H9 (cell line): ENCODE results near the gene ST8SIA5. TPM values are rescaled to one million over a fixed set of nuclear protein-coding genes. Genes with fewer than 3 reads are reported as not detected.

Experiments used
- DNase-seq: peaks from one replicate; pipeline ENCODE4 v3.0.0-alpha.2; 2017
- H2AFZ ChIP-seq: one replicate; pipeline ENCODE4 v1.6.1; 2013; ENCODE audit warnings: mild to moderate bottlenecking, low read length, control low read depth, moderate library complexity
- H2AK5ac ChIP-seq: 2 replicates; pipeline ENCODE4 v1.6.1; 2013; ENCODE audit warnings: low read length, control low read depth, mixed read lengths; ENCODE audit not compliant: insufficient read length
- H2BK120ac ChIP-seq: one replicate; pipeline ENCODE4 v1.6.1; 2013; ENCODE audit warnings: low read depth, mild to moderate bottlenecking, low read length, control low read depth, inconsistent platforms; ENCODE audit not compliant: poor library complexity, severe bottlenecking
- H2BK12ac ChIP-seq: 2 replicates; pipeline ENCODE4 v1.6.1; 2013; ENCODE audit warnings: low read length, control low read depth, mixed read lengths, low read depth; ENCODE audit not compliant: insufficient read length
- H2BK15ac ChIP-seq: 2 replicates; pipeline ENCODE4 v1.6.1; 2013; ENCODE audit warnings: low read depth, low read length, control low read depth
- H2BK20ac ChIP-seq: one replicate; pipeline ENCODE4 v1.6.1; 2013; ENCODE audit warnings: low read depth, mild to moderate bottlenecking, low read length, control low read depth, inconsistent platforms; ENCODE audit not compliant: poor library complexity, severe bottlenecking
- H2BK5ac ChIP-seq: 2 replicates; pipeline ENCODE4 v1.6.1; 2013; ENCODE audit warnings: low read length, control low read depth, mixed read lengths; ENCODE audit not compliant: insufficient read length
- H3K14ac ChIP-seq: 2 replicates; pipeline ENCODE4 v1.6.1; 2013; ENCODE audit warnings: low read length, control low read depth; ENCODE audit not compliant: insufficient read depth
- H3K18ac ChIP-seq: 2 replicates; pipeline ENCODE4 v1.6.1; 2013; ENCODE audit warnings: low read depth, mild to moderate bottlenecking, mixed read lengths, low read length, control low read depth; ENCODE audit not compliant: insufficient read length
- H3K23ac ChIP-seq: 2 replicates; pipeline ENCODE4 v1.6.1; 2013; ENCODE audit warnings: low read length, control low read depth, mixed read lengths, low read depth; ENCODE audit not compliant: insufficient read length
- H3K23me2 ChIP-seq: 2 replicates; pipeline ENCODE4 v1.6.1; 2013; ENCODE audit warnings: low read depth, mild to moderate bottlenecking, mixed read lengths, low read length, control low read depth; ENCODE audit not compliant: insufficient read length, poor library complexity, severe bottlenecking
- H3K27ac ChIP-seq: 2 replicates; pipeline ENCODE4 v1.5.1; 2013; ENCODE audit warnings: low read length, control low read depth, mixed read lengths, low read depth; ENCODE audit not compliant: insufficient read length
- H3K27me3 ChIP-seq: 2 replicates; pipeline ENCODE4 v1.6.1; 2013; ENCODE audit warnings: low read length, control low read depth, inconsistent platforms; ENCODE audit not compliant: insufficient read depth
- H3K4ac ChIP-seq: 2 replicates; pipeline ENCODE4 v1.6.1; 2013; ENCODE audit warnings: low read depth, mild to moderate bottlenecking, control low read depth, inconsistent platforms, low read length, moderate library complexity
- H3K4me1 ChIP-seq: 2 replicates; pipeline ENCODE4 v1.6.1; 2013; ENCODE audit warnings: low read length, control low read depth, inconsistent platforms; ENCODE audit not compliant: insufficient read depth
- H3K4me2 ChIP-seq: 2 replicates; pipeline ENCODE4 v1.6.1; 2013; ENCODE audit warnings: low read length, control low read depth, mixed read lengths; ENCODE audit not compliant: insufficient read length, insufficient read depth
- H3K56ac ChIP-seq: 2 replicates; pipeline ENCODE4 v1.6.1; 2013; ENCODE audit warnings: low read depth, mild to moderate bottlenecking, mixed read lengths, low read length, control low read depth; ENCODE audit not compliant: insufficient read length
- H3K79me1 ChIP-seq: 2 replicates; pipeline ENCODE4 v1.6.1; 2013; ENCODE audit warnings: low read depth, mild to moderate bottlenecking, moderate library complexity, low read length, control low read depth, inconsistent platforms; ENCODE audit not compliant: insufficient read depth, poor library complexity, severe bottlenecking
- H3K79me2 ChIP-seq: 2 replicates; pipeline ENCODE4 v1.6.1; 2013; ENCODE audit warnings: low read length, control low read depth, inconsistent platforms; ENCODE audit not compliant: insufficient read depth
- H3K9ac ChIP-seq: 2 replicates; pipeline ENCODE4 v1.6.1; 2013; ENCODE audit warnings: low read length, control low read depth, mixed read lengths; ENCODE audit not compliant: insufficient read length; ENCODE audit errors: extremely low read depth
- H3K9me3 ChIP-seq: one replicate; pipeline ENCODE4 v1.6.1; 2013; ENCODE audit warnings: low read depth, low read length, inconsistent platforms; ENCODE audit not compliant: control insufficient read depth
- H3T11ph ChIP-seq: one replicate; pipeline ENCODE4 v1.6.1; 2013; ENCODE audit warnings: mild to moderate bottlenecking, low read length, control low read depth, inconsistent platforms
- H4K20me1 ChIP-seq: one replicate; pipeline ENCODE4 v1.6.1; 2013; ENCODE audit not compliant: control insufficient read depth, insufficient read length, insufficient read depth
- H4K5ac ChIP-seq: 2 replicates; pipeline ENCODE4 v1.6.1; 2013; ENCODE audit warnings: low read depth, mild to moderate bottlenecking, mixed read lengths, low read length, control low read depth; ENCODE audit not compliant: insufficient read length
- H4K8ac ChIP-seq: replicated peaks from 2 replicates; pipeline ENCODE4 v1.6.1; 2013; ENCODE audit warnings: low read length, control low read depth, mixed read lengths, low read depth; ENCODE audit not compliant: insufficient read length
- H4K91ac ChIP-seq: 2 replicates; pipeline ENCODE4 v1.6.1; 2013; ENCODE audit warnings: low read depth, mild to moderate bottlenecking, moderate library complexity, mixed read lengths, low read length, control low read depth; ENCODE audit not compliant: insufficient read length
- H3K27ac Mint-ChIP-seq, 3 experiments: 2 replicates in 2 of 3; 3 replicates in 1 of 3; pipeline ENCODE4 v1.8.0; 2020 to 2021; ENCODE audit warnings: mixed read lengths in 3 of 3, mild to moderate bottlenecking in 1 of 3, moderate library complexity in 1 of 3
- H3K27me3 Mint-ChIP-seq: 2 replicates; pipeline ENCODE4 v1.8.0; 2021; ENCODE audit warnings: low read depth, mild to moderate bottlenecking, moderate library complexity, mixed read lengths
- H3K36me3 Mint-ChIP-seq, 3 experiments: 2 replicates in 2 of 3; 3 replicates in 1 of 3; pipeline ENCODE4 v1.8.0; 2020 to 2021; ENCODE audit warnings: low read depth in 3 of 3, mixed read lengths in 3 of 3; ENCODE audit not compliant: insufficient read depth in 1 of 3
- H3K4me1 Mint-ChIP-seq, 2 experiments: 2 replicates each; pipeline ENCODE4 v1.8.0; 2020; ENCODE audit warnings: mixed read lengths in 2 of 2
- H3K4me3 Mint-ChIP-seq, 2 experiments: 2 replicates in 1 of 2; 3 replicates in 1 of 2; pipeline ENCODE4 v1.8.0; 2020 to 2021; ENCODE audit warnings: mild to moderate bottlenecking in 2 of 2, mixed read lengths in 2 of 2, moderate library complexity in 1 of 2
- H3K9me3 Mint-ChIP-seq, 2 experiments: 2 replicates in 1 of 2; 3 replicates in 1 of 2; pipeline ENCODE4 v1.8.0; 2020; ENCODE audit warnings: mild to moderate bottlenecking in 2 of 2, mixed read lengths in 2 of 2, moderate library complexity in 1 of 2
- CTCF ChIP-seq: fragments of 200-600 bp; sonication (generic); conservative IDR thresholded peaks from 3 replicates; pipeline ENCODE4 v1.8.0; 2021; ENCODE audit warnings: antibody characterized with exemption, mild to moderate bottlenecking
- total RNA-seq: library from RNA; stranded (reverse); gene quantifications from 2 replicates; pipeline ENCODE4 v1.2.1, GENCODE V29; 2021

ST8SIA5 gene
- total RNA-seq, 1 experiment from 2014 or later = 0.63 TPM

- Histone ChIP-seq H3K4ac (no peak overlapping the region), H2AFZ (no peak overlapping the region), H3K79me2 (no peaks in the 10 kb centered on the region), H2BK15ac (no peak overlapping the region), H3K4me1 (peaks cover 3% of the 10 kb centered on the region; the same call in 1 of the 2 replicates), H2AK5ac (no peak overlapping the region), H3K23ac (no peak overlapping the region), H3K14ac (no peak overlapping the region), H3K9me3 (no peaks in the 10 kb centered on the region), H4K8ac (no peak overlapping the region), H3K23me2 (no peaks in the 10 kb centered on the region), H2BK5ac (no peak overlapping the region), H4K20me1 (no peaks in the 10 kb centered on the region), H4K91ac (no peak overlapping the region), H3K18ac (no peak overlapping the region), H2BK12ac (no peak overlapping the region), H3K9ac (no peak overlapping the region), H2BK20ac (no peak overlapping the region), H3K4me2 (no peak overlapping the region), H3T11ph (no peak overlapping the region), H2BK120ac (no peak overlapping the region), H3K56ac (no peak overlapping the region), H3K27ac (no peak overlapping the region), H3K27me3 (no peaks in the 10 kb centered on the region), H3K79me1 (no peaks in the 10 kb centered on the region), H4K5ac (no peak overlapping the region)
- Mint-ChIP-seq H3K9me3 (no peaks in the 10 kb centered on the region), H3K36me3 (no peaks in the 10 kb centered on the region), H3K27me3 (peaks cover 16% of the 10 kb centered on the region), H3K27ac (no peak overlapping the region), H3K4me3 (no peak overlapping the region), H3K4me1 (peaks cover 25 to 26% of the 10 kb centered on the region in 2 experiments)
- no peak for DNase-seq
- TF ChIP-seq CTCF = no peak
Measured at GRCh38 chr18:46767217-46767616, 10.4 kb upstream of the ST8SIA5 start.
